Lower leg skin (tissue), 4 donors: ENCODE results near the gene VAMP5. TPM values are rescaled to one million over a fixed set of nuclear protein-coding genes. Genes with fewer than 3 reads are reported as not detected.
"Not testable (repeated sequence)": the region's sequence is repeated elsewhere in the genome, so short reads cannot be mapped to it uniquely, and the experiment has no call there.

Source experiments
- DNase-seq, 2 donors: peaks; one replicate each; pipeline ENCODE4 v3.0.0-alpha.2; 2019; ENCODE audit warnings: low spot score in 2 of 2
- H3K4me3 ChIP-seq: fragments of 200-600 bp; sonication (generic); 2 replicates; pipeline ENCODE4 v1.5.1; 2017; ENCODE audit warnings: mild to moderate bottlenecking, low read depth; ENCODE audit not compliant: poor library complexity, severe bottlenecking
- POLR2A ChIP-seq, 2 donors: fragments of 450-650 bp; IDR thresholded peaks; one replicate each; pipeline ENCODE4 v1.6.1; 2016 to 2017; ENCODE audit warnings: antibody characterized with exemption in 2 of 2, mild to moderate bottlenecking in 1 of 2, moderate library complexity in 1 of 2
- WGBS, 2 donors: methylation state at CpG; one replicate each; pipeline ENCODE4 v1.1.5; 2018; 5-methylcytosine and 5-hydroxymethylcytosine counted together
- intact Hi-C: fragments of 100-400 bp; cut with DNase I; formaldehyde crosslinking; loops from one replicate; pipeline ENCODE4 v1.15.0; 2023; ENCODE audit warnings: low total_unique reads
- total RNA-seq, 4 donors: library from RNA; depleted of rRNA; stranded (reverse); fragments of >200 nt; gene quantifications; one replicate each; pipeline ENCODE4 v1.1.0, GENCODE V29; 2016
- TF ChIP-seq, protein P1 (sequence below), 3 donors: fragments of 450-650 bp; IDR thresholded peaks; one replicate each; pipeline ENCODE4 v1.5.1; 2016; ENCODE audit warnings: antibody characterized with exemption in 3 of 3, mild to moderate bottlenecking in 3 of 3, moderate library complexity in 2 of 3

VAMP5 gene
- total RNA-seq, 4 donors from 2014 or later = 10.1 to 35.6 (median 14.0) TPM

DNA sequence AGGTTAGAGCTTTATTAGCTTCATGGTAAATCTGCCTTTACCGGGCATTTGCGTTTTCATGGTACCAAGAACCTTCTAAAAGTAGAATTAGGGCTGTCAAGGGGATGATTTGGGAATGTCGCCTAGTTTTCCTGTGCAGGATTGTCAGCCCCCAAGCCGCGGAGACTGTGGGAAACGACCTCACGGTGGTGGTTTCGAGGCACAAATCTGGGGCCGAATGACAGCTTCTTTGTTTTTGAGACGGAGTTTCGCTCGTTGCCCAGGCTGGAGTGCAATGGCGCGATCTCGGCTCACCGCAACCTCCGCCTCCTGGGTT lies 31.1 kb downstream of the VAMP5 start:
- no peak overlapping the region for H3K4me3 ChIP-seq
- WGBS, 2 donors = 88 to 89% methylated on average over 17 of the region's 17 CpGs
- intact Hi-C loops = no loop called here
- DNase-seq = peak in 1 of 2 donors; percentile 82
- no peak for TF ChIP-seq POLR2A (IDR thresholded peaks at IDR 0.05)
- TF ChIP-seq, protein P1, sequence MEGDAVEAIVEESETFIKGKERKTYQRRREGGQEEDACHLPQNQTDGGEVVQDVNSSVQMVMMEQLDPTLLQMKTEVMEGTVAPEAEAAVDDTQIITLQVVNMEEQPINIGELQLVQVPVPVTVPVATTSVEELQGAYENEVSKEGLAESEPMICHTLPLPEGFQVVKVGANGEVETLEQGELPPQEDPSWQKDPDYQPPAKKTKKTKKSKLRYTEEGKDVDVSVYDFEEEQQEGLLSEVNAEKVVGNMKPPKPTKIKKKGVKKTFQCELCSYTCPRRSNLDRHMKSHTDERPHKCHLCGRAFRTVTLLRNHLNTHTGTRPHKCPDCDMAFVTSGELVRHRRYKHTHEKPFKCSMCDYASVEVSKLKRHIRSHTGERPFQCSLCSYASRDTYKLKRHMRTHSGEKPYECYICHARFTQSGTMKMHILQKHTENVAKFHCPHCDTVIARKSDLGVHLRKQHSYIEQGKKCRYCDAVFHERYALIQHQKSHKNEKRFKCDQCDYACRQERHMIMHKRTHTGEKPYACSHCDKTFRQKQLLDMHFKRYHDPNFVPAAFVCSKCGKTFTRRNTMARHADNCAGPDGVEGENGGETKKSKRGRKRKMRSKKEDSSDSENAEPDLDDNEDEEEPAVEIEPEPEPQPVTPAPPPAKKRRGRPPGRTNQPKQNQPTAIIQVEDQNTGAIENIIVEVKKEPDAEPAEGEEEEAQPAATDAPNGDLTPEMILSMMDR (IDR thresholded peaks at IDR 0.05) = no peak

DNA sequence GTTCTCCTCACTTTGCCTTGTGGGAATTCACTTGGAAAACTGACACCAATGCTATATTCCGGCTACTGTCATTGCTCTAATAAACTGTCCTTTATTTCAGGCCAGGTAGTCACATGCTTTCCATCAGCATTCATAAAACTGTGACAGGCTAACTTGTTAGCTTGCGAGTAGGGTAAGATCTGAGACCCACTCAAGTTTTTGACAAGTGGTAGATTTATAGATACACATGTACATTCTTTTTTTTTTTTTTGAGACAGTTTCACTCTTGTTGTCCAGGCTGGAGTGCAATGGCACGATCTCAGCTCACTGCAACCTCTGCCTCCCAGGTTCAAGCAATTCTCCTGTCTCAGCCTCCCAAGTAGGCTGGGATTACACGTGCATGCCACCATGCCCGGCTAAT lies 33.5 kb downstream of the VAMP5 start:
- DNase-seq, intact Hi-C loops, H3K4me3 ChIP-seq: not testable (repeated sequence)
- WGBS, 2 donors = 82 to 86% methylated on average over 5 of the region's 5 CpGs

DNA sequence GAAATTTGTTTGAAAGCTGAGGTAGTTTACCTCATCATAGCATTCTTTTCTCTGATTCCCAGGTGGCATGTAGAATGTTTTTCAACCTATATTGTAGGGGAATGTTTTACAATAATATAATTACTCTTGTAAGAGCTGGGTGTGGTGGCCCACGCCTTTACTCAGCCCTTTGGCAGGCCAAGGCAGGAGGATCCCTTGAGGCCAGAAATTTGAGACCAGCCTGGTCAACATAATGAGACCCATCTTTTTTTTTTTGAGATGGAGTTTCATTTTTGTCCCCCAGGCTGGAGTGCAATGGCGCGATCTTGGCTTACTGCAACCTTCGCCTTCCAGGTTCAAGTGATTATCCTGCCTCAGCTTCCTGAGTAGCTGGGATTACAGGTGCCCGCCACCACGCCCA lies 35.4 kb downstream of the VAMP5 start:
- no peak for DNase-seq
- intact Hi-C loops = no loop called here
- no peak overlapping the region for H3K4me3 ChIP-seq
- 74% methylated on average over 6 of the region's 6 CpGs for WGBS, 2 donors
- no peak for TF ChIP-seq POLR2A (IDR thresholded peaks at IDR 0.05)
- TF ChIP-seq, protein P1 (IDR thresholded peaks at IDR 0.05) = no peak

DNA sequence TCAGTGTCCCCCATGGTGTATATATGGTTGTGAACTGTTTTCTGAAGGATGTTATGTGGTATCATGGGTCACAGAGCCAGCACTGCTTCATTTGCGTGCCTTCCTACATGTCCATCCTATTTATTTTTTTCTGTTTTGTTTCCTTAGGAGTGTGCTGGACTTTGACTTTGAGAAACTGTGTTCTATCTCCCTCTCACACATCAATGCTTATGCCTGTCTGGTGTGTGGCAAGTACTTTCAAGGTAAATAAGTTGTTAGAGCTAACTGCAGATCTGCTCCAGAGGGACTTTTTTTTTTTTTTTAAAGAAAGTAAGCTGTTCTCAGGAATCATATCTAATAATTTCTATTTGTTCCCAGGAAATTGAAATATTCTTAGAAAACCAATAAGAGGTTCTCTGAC lies 37.1 kb downstream of the VAMP5 start:
- 85 to 94% methylated on average over 1 of the region's 1 CpG for WGBS, 2 donors
- intact Hi-C loops = no loop called here
- TF ChIP-seq POLR2A (IDR thresholded peaks at IDR 0.05) = no peak
- TF ChIP-seq, protein P1 (IDR thresholded peaks at IDR 0.05) = no peak
- no peak for DNase-seq
- H3K4me3 ChIP-seq = no peak overlapping the region

DNA sequence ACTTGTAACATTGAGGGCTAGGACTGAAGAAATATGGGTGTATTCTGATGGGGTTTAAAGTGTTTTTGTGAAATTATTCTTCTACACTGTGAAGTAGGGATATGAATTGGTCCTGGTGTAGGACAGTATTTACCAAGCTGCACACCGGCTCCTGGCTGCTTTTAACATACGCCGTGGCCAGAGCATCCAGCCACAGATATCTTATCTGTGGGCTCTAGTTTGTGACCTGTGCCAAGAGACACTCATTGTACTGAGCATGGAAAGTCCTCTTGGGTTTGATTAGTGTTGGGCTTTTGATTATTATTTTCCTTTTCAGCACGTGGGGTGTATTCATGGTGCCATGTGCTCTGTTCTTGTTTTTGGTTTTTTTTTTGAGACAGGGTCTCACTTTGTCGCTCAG lies 39.8 kb downstream of the VAMP5 start:
- no peak for DNase-seq

DNA sequence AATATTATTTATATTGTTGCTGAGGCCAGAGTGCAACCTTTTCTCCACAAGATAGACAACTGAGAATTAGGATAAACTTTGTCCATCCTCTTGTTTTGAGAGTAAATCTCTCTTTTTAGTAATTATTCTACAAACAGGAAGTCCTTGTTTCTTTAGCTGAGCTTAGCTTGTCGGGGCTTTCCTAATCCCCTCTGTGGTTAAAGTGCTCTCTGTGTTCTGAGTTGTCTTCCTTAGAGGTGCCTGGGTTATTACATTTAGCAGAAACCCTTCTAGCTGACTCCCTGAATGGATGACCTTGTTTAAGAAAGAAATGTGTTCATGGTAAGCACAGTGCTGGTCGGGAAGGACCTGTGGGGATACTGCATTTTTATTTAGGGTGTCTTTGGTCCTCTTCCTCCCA lies 44.4 kb downstream of the VAMP5 start:
- intact Hi-C loops = no loop called here
- WGBS, 2 donors = 83 to 87% methylated on average over 2 of the region's 2 CpGs
- H3K4me3 ChIP-seq = no peak overlapping the region
- DNase-seq = no peak
- TF ChIP-seq, protein P1 (IDR thresholded peaks at IDR 0.05) = no peak
- TF ChIP-seq POLR2A (IDR thresholded peaks at IDR 0.05) = no peak

More for the DNA sequence above, 39.8 kb downstream of the VAMP5 start:
- TF ChIP-seq, protein P1 (IDR thresholded peaks at IDR 0.05) = no peak
- no peak for TF ChIP-seq POLR2A (IDR thresholded peaks at IDR 0.05)
- H3K4me3 ChIP-seq = no peak overlapping the region
- WGBS, 2 donors = 87 to 89% methylated on average over 5 of the region's 5 CpGs
- intact Hi-C loops = no loop called here
